NB4 (cell line): Measurements from ENCODE around the gene CDC42EP5.

ENCODE experiments used
- POLR2A ChIP-seq: IDR thresholded peaks from 2 replicates; pipeline ENCODE4 v1.6.1; 2011; ENCODE audit warnings: mild to moderate bottlenecking; ENCODE audit not compliant: insufficient read length; ENCODE audit errors: extremely low read depth
- TF ChIP-seq, protein P1 (sequence below): IDR thresholded peaks from one replicate; pipeline ENCODE4 v1.5.1; 2012; ENCODE audit warnings: low read depth, low read length

GRCh38 chr19:54462655-54463530, 10.2 kb downstream of the CDC42EP5 start:
- TF ChIP-seq, protein P1, sequence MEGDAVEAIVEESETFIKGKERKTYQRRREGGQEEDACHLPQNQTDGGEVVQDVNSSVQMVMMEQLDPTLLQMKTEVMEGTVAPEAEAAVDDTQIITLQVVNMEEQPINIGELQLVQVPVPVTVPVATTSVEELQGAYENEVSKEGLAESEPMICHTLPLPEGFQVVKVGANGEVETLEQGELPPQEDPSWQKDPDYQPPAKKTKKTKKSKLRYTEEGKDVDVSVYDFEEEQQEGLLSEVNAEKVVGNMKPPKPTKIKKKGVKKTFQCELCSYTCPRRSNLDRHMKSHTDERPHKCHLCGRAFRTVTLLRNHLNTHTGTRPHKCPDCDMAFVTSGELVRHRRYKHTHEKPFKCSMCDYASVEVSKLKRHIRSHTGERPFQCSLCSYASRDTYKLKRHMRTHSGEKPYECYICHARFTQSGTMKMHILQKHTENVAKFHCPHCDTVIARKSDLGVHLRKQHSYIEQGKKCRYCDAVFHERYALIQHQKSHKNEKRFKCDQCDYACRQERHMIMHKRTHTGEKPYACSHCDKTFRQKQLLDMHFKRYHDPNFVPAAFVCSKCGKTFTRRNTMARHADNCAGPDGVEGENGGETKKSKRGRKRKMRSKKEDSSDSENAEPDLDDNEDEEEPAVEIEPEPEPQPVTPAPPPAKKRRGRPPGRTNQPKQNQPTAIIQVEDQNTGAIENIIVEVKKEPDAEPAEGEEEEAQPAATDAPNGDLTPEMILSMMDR = peak; percentile 53
- no peak for TF ChIP-seq POLR2A
